Mucosa of stomach (tissue), 1 donor: ENCODE results near the gene SLC16A7.

Experiments used
- H3K27me3 ChIP-seq: one replicate; pipeline ENCODE4 v1.7.0; 2013; ENCODE audit warnings: mild to moderate bottlenecking, low read length; ENCODE audit not compliant: control insufficient read depth, insufficient read depth
- H3K36me3 ChIP-seq: one replicate; pipeline ENCODE4 v1.7.0; 2013; ENCODE audit warnings: low read length; ENCODE audit not compliant: control insufficient read depth, insufficient read depth
- H3K4me1 ChIP-seq: one replicate; pipeline ENCODE4 v1.7.0; 2013; ENCODE audit warnings: mild to moderate bottlenecking, low read length; ENCODE audit not compliant: control insufficient read depth, insufficient read depth
- H3K4me3 ChIP-seq: one replicate; pipeline ENCODE4 v1.7.0; 2013; ENCODE audit warnings: low read length
- H3K9ac ChIP-seq: one replicate; pipeline ENCODE4 v1.7.0; 2013; ENCODE audit warnings: mild to moderate bottlenecking, low read length, moderate library complexity
- H3K9me3 ChIP-seq: one replicate; pipeline ENCODE4 v1.7.0; 2013; ENCODE audit warnings: mild to moderate bottlenecking, low read length, moderate library complexity; ENCODE audit not compliant: control insufficient read depth
- donor health status: Pancreatic carcinoma.

SLC16A7 gene

DNA sequence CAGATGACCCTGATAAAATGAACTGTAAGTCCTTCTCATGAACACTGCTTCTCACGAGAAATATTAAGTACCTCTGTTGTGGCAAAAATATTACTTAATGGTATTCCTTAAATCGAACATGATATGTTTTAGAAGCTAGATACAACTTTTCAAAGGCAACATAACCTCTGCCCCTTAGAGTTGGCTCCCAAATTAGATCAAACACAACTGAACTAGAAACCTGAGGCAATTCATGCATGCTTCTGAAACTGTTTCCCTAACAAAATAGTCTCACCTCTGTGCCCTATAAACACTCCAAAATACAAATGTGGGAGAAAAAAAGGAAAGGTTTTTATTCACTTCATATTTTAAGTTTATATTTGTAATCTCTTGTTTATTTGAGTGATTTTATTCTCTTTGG is 121.6 kb downstream of the SLC16A7 start:
- H3K9ac ChIP-seq: no peak overlapping the region
- no peaks in the 10 kb centered on the region for H3K9me3 ChIP-seq
- no peak overlapping the region for H3K4me3 ChIP-seq
- H3K36me3 ChIP-seq: no peaks in the 10 kb centered on the region
- no peaks in the 10 kb centered on the region for H3K4me1 ChIP-seq
- no peaks in the 10 kb centered on the region for H3K27me3 ChIP-seq

DNA sequence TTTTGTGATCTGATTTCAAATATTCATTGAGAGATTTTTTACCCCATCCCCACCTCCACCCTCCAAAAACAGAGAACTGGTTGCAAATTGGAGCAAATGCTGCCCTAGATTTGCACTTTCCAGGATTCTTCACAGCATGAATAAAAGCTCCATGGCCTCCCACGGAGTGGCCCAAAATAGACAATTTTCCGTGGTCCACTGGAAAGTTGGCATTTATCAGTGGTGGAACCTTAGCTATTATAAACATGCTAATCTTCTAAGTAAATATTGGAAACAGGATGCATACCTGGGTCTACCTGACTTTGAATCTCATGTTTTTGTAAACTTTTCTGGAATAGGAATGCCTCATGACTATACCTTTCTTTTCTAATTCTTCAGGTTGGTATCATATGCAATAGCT is 123.9 kb downstream of the SLC16A7 start:
- H3K4me3 ChIP-seq: no peak overlapping the region
- H3K9ac ChIP-seq: no peak overlapping the region
- no peaks in the 10 kb centered on the region for H3K27me3 ChIP-seq
- H3K4me1 ChIP-seq: no peaks in the 10 kb centered on the region
- no peaks in the 10 kb centered on the region for H3K9me3 ChIP-seq
- no peaks in the 10 kb centered on the region for H3K36me3 ChIP-seq

DNA sequence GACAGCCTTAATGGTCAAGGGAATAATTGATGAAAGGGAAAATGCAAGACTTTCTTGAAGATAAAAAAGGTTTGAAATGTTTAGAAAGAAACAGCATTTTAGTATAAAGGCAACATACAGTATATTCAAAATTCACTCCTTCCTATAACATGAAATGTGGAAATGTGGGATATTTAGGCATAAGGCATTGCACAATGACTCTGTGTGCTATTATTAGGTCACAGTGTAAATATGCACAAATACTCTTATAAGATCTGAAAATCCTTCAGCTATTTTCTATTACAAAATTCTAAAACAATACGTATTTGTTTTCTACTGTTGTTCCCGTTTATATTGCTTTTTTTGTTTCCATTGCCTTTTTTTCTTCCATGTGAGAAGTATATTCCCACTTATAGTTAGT is 127.7 kb downstream of the SLC16A7 start:
- H3K4me3 ChIP-seq: no peak overlapping the region
- H3K9me3 ChIP-seq: no peaks in the 10 kb centered on the region
- H3K36me3 ChIP-seq: no peaks in the 10 kb centered on the region
- H3K9ac ChIP-seq: no peak overlapping the region
- no peaks in the 10 kb centered on the region for H3K27me3 ChIP-seq
- H3K4me1 ChIP-seq: no peaks in the 10 kb centered on the region

DNA sequence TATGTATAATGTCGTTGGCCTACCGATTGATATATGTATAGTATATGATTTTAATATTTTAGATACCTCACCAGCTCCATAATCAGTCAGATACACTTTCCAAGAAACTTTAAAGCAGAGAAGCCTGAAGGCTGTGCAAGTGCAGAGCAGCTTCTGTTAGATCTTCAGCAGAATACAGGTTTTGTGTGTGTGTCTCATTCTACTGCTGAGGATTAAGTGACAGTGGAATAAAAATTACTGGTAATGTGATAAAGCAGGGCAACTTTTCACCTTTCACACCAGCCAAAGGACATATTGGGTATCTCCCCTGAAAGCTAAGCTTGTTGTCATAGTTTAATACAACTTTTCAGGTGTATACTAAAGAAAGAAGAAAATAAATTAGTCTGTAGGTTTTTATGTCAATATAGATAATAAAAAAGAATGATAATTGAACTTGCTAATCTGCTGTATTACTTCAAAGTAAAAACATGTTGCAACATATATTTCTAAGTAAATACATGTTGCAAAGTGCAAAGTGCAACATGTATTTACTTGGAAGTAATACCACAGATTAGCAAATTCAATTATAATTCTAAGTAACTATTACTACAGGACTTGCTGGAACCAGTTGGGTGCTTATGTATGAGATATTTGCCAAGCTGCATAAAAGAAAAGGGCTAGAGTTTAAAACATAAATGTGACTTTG is 128.3 kb downstream of the SLC16A7 start:
- no peak overlapping the region for H3K9ac ChIP-seq

DNA sequence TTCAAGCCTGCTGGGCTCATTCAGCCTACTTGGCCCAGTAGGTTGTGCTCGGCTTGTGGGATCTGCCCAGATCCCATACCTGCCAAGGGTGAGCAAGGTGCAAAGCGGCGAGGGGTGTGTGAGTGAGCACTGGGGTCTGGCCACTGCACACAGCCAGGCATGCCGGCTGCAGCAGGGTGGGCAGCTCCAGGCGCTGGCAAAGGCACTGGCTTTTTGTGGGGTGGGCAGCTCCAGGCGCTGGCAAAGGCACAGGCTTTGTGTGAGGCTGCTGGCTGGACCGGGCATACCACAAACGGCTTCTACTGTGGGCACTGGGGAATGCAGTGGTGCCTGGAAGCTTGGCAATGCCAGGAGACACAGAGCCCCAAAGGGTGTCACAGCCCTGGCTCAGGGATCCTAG is 137.4 kb downstream of the SLC16A7 start:
- no peaks in the 10 kb centered on the region for H3K9me3 ChIP-seq
- H3K9ac ChIP-seq: no peak overlapping the region
- H3K27me3 ChIP-seq: no peaks in the 10 kb centered on the region
- H3K4me3 ChIP-seq: no peak overlapping the region
- no peaks in the 10 kb centered on the region for H3K36me3 ChIP-seq
- H3K4me1 ChIP-seq: peaks cover 5% of the 10 kb centered on the region

More for the DNA sequence above, 128.3 kb downstream of the SLC16A7 start:
- no peaks in the 10 kb centered on the region for H3K4me1 ChIP-seq
- no peaks in the 10 kb centered on the region for H3K36me3 ChIP-seq
- H3K27me3 ChIP-seq: no peaks in the 10 kb centered on the region
- H3K4me3 ChIP-seq: no peak overlapping the region
- H3K9me3 ChIP-seq: no peaks in the 10 kb centered on the region

DNA sequence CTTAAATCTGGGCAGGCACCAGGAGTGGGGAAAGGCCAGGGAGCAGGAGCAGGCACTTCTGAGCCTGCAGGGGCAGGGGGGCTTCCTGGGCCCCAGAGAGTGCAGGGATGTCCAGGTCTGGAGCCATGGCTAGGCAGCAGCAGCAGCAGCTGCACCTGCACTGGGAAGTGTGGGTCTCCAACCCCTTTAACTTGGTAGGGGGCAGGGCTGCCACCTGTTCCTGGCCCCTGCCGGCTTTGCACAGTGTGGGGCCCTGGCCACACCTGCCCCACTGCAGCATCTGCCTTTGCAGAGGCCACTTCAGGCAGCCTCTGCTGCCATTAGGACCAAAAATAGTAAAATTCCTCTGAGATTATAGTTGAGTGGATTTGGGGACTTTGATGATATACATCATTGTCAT is 138.5 kb downstream of the SLC16A7 start:
- no peaks in the 10 kb centered on the region for H3K27me3 ChIP-seq
- H3K9me3 ChIP-seq: no peaks in the 10 kb centered on the region
- H3K36me3 ChIP-seq: no peaks in the 10 kb centered on the region
- H3K4me1 ChIP-seq: peaks cover 5% of the 10 kb centered on the region
- no peak overlapping the region for H3K9ac ChIP-seq
- no peak overlapping the region for H3K4me3 ChIP-seq

DNA sequence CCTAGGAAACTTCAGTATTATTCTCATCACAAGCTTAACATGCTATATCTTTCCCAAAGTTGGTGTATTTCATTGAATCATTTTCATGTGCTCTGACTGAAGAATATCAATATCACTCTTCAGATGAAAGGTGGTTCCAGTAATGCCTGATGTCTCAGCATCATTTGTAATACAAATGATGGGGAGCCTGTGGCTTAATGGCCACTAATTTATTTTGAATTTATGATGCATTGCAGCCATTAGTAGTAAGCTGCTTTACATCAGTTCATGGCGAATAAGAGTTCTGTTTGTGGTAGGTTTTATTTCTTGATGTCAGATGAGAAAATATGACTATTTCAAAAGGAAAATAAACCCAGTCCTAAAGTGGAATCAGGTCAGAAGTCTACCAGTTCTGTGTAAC is 139.4 kb downstream of the SLC16A7 start:
- Histone ChIP-seq H3K4me1 (peaks cover 5% of the 10 kb centered on the region), H3K27me3 (no peaks in the 10 kb centered on the region), H3K36me3 (no peaks in the 10 kb centered on the region), H3K4me3 (no peak overlapping the region), H3K9ac (no peak overlapping the region), H3K9me3 (no peaks in the 10 kb centered on the region)

DNA sequence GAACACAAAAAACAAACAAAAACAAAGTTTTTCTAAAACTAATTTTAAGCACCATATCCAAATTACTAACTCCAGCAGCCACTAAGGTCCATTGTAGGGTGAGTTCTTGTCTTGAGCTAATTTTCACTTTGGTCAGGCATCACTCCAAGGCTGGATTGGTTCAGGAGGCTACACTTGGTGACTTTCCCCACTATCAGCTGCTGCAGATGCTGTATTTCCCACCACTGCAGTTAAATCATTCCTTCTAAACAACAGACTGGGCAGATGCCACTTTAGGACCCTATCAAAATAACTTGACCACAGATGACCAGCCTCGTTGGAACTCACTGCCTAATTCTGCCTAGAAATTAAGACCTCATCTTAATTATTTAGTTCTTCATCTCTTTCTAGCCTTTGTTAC is 140.5 kb downstream of the SLC16A7 start:
- no peak overlapping the region for H3K9ac ChIP-seq
- no peaks in the 10 kb centered on the region for H3K9me3 ChIP-seq
- H3K27me3 ChIP-seq: no peaks in the 10 kb centered on the region
- H3K4me3 ChIP-seq: no peak overlapping the region
- no peaks in the 10 kb centered on the region for H3K36me3 ChIP-seq
- H3K4me1 ChIP-seq: peaks cover 5% of the 10 kb centered on the region

DNA sequence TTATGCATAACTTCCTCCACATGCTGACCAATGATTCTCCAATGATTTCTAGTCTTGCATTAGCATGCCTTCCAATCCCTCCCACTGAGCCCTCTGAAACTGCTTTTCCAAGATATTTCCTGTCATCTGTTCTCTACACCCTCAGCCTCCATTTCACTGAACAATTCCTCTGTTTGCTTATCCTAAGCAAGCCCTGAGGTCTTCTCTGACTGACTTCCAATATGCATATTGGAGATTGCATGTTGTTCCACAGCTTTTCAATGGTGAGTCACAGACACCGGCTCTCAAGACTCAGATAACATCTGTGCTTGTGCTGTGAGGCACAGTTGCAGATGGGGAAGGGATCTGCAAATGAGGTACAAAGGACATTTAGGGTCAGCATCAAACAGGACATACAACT is 141.0 kb downstream of the SLC16A7 start:
- H3K9me3 ChIP-seq: no peaks in the 10 kb centered on the region
- H3K27me3 ChIP-seq: no peaks in the 10 kb centered on the region
- no peak overlapping the region for H3K9ac ChIP-seq
- H3K4me3 ChIP-seq: no peak overlapping the region
- H3K36me3 ChIP-seq: no peaks in the 10 kb centered on the region
- peaks cover 5% of the 10 kb centered on the region for H3K4me1 ChIP-seq

DNA sequence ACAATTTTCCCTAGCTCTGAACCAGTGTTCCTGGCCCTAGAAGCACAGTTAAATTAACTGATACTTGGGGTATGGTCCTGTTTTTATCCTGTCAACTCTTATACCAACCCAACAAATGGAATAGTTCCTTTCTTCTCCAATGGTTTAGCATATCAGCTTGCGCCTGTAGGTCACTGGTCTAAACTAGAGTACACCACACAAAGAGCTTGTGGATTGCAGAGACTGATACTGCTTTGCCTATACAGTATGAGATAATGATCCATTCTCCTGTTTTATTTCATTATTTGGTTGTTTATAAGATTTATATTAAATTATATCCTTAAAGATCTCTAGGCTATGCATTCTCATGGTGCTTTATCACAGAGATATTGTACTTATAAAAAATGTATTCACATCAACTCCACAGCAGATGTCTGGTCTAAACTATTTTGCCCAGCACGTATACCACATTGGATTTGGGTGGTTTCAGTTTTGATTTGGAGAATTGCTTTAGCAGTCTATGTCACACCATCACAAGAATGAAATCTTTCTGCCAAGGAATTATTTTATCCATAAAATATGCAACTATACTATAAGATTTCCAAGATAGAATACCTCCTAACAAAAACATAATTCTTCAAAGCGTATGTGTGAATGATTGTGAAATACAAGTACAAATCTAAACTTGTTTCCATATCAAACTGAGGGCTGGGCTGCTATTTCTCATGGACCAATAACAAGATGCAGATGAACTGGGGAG is 142.1 kb downstream of the SLC16A7 start:
- Histone ChIP-seq H3K36me3 (no peaks in the 10 kb centered on the region), H3K9me3 (no peaks in the 10 kb centered on the region), H3K9ac (no peak overlapping the region), H3K4me1 (peaks cover 5% of the 10 kb centered on the region), H3K4me3 (no peak overlapping the region), H3K27me3 (no peaks in the 10 kb centered on the region)

DNA sequence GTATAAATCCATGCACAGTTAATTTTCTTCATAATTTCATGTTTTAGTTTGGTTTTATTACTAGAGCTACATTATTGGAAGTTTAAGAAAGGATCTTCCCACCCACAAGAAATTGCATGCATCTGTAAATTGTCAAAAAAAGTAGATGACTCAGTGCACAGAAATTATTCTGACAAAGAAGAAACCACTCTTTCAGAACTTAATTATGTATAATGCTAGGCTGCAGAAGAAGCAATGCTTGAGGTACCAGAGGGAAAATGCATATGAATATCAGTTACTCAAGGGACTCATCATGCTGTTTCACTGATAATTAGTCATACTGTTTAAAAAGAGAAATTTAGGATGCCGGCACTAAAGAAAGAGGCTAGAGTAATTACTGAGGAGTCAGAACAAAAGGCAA is 147.0 kb downstream of the SLC16A7 start:
- Histone ChIP-seq H3K4me3 (no peak overlapping the region), H3K27me3 (no peaks in the 10 kb centered on the region), H3K36me3 (no peaks in the 10 kb centered on the region)

DNA sequence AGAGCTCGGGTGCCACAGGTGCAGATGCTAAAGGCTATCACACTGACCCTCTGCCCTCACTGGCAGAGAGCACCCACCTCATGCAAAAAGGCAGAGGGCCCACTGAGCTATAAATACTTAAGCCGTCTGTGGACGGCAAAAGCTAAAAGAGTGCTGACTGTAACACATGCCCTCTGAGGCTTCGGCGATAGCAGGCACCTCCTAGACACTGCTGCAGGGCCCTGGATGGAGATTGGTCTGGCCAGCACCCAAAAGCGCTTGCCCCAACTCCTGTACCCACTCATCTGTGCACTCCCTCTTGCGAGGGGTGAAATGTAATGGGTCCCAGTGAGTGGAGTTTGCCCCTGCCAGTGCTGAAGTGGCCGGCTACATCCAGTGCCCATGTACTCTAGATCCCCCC is 148.7 kb downstream of the SLC16A7 start:
- no peak overlapping the region for H3K4me3 ChIP-seq
- no peaks in the 10 kb centered on the region for H3K9me3 ChIP-seq
- no peak overlapping the region for H3K9ac ChIP-seq
- H3K4me1 ChIP-seq: no peaks in the 10 kb centered on the region
- H3K27me3 ChIP-seq: no peaks in the 10 kb centered on the region
- no peaks in the 10 kb centered on the region for H3K36me3 ChIP-seq

More for the DNA sequence above, 147.0 kb downstream of the SLC16A7 start:
- Histone ChIP-seq H3K9me3 (no peaks in the 10 kb centered on the region), H3K9ac (no peak overlapping the region), H3K4me1 (no peaks in the 10 kb centered on the region)
